IPS-18a (cell line): Measurements from ENCODE around the gene TIPRL.
"Not testable (repeated sequence)": the region's sequence is repeated elsewhere in the genome, so short reads cannot be mapped to it uniquely, and the experiment has no call there.

Source experiments
- H3K27ac ChIP-seq: one replicate; pipeline ENCODE4 v1.5.1; 2013; ENCODE audit warnings: low read length
- H3K27me3 ChIP-seq: one replicate; pipeline ENCODE4 v1.6.1; 2013; ENCODE audit warnings: mild to moderate bottlenecking, low read length; ENCODE audit not compliant: control insufficient read depth, insufficient read depth
- H3K36me3 ChIP-seq: one replicate; pipeline ENCODE4 v1.6.1; 2013; ENCODE audit warnings: low read depth, low read length; ENCODE audit not compliant: control insufficient read depth
- H3K4me1 ChIP-seq: one replicate; pipeline ENCODE4 v1.6.1; 2013; ENCODE audit warnings: low read depth, low read length; ENCODE audit not compliant: control insufficient read depth
- H3K4me3 ChIP-seq: one replicate; pipeline ENCODE4 v1.5.1; 2013; ENCODE audit warnings: low read length
- H3K9ac ChIP-seq: one replicate; pipeline ENCODE4 v1.6.1; 2013; ENCODE audit warnings: mild to moderate bottlenecking, low read length, moderate library complexity
- H3K9me3 ChIP-seq: one replicate; pipeline ENCODE4 v1.6.1; 2013; ENCODE audit warnings: low read depth, low read length; ENCODE audit not compliant: control insufficient read depth

TIPRL gene

GRCh38 chr1:168161459-168161858 is 17.3 kb upstream of the TIPRL start:
- Histone ChIP-seq H3K4me1 (no peaks in the 10 kb centered on the region), H3K27me3 (no peaks in the 10 kb centered on the region), H3K9ac (no peak overlapping the region), H3K36me3 (no peaks in the 10 kb centered on the region), H3K4me3 (no peak overlapping the region), H3K27ac (no peak overlapping the region), H3K9me3 (no peaks in the 10 kb centered on the region)

GRCh38 chr1:168163670-168164069 is 15.1 kb upstream of the TIPRL start:
- H3K27me3 ChIP-seq = no peaks in the 10 kb centered on the region
- H3K9ac ChIP-seq = no peak overlapping the region
- H3K4me1 ChIP-seq = no peaks in the 10 kb centered on the region
- H3K9me3 ChIP-seq = no peaks in the 10 kb centered on the region
- H3K4me3 ChIP-seq = no peak overlapping the region
- H3K36me3 ChIP-seq = no peaks in the 10 kb centered on the region
- H3K27ac ChIP-seq = no peak overlapping the region

- H3K9me3 ChIP-seq = no peaks in the 10 kb centered on the region
- H3K36me3 ChIP-seq = no peaks in the 10 kb centered on the region
- no peak overlapping the region for H3K27ac ChIP-seq
- H3K27me3 ChIP-seq = no peaks in the 10 kb centered on the region
- no peak overlapping the region for H3K4me3 ChIP-seq
- H3K4me1 ChIP-seq = no peaks in the 10 kb centered on the region
- H3K9ac ChIP-seq = no peak overlapping the region
These were observed 14.0 kb upstream of the TIPRL start for GRCh38 chr1:168164771-168165170.

GRCh38 chr1:168167806-168168205 is 11.0 kb upstream of the TIPRL start:
- Histone ChIP-seq H3K4me3 (no peak overlapping the region), H3K9ac (no peak overlapping the region), H3K27ac (no peak overlapping the region), H3K9me3 (no peaks in the 10 kb centered on the region), H3K4me1 (no peaks in the 10 kb centered on the region), H3K36me3 (no peaks in the 10 kb centered on the region), H3K27me3 (no peaks in the 10 kb centered on the region)

- no peak overlapping the region for H3K9ac ChIP-seq
- H3K4me1 ChIP-seq = no peaks in the 10 kb centered on the region
- no peak overlapping the region for H3K27ac ChIP-seq
- H3K27me3 ChIP-seq = no peaks in the 10 kb centered on the region
- H3K4me3 ChIP-seq = no peak overlapping the region
- H3K36me3 ChIP-seq = no peaks in the 10 kb centered on the region
- H3K9me3 ChIP-seq = no peaks in the 10 kb centered on the region
These were observed 7.9 kb upstream of the TIPRL start for GRCh38 chr1:168170564-168171508.

GRCh38 chr1:168172250-168172915 is 6.4 kb upstream of the TIPRL start:
- H3K4me3 ChIP-seq = no peak overlapping the region

GRCh38 chr1:168178227-168178637 is 530 bp upstream of the TIPRL start:
- peaks cover 14% of the 10 kb centered on the region for H3K4me1 ChIP-seq
- H3K36me3 ChIP-seq = no peaks in the 10 kb centered on the region
- peak overlapping the region; percentile 50 for H3K9ac ChIP-seq
- no peaks in the 10 kb centered on the region for H3K9me3 ChIP-seq
- no peaks in the 10 kb centered on the region for H3K27me3 ChIP-seq
- H3K27ac ChIP-seq = peak overlapping the region; percentile 66
- H3K4me3 ChIP-seq = peak overlapping the region; percentile 92

More at GRCh38 chr1:168172250-168172915, 6.4 kb upstream of the TIPRL start:
- no peaks in the 10 kb centered on the region for H3K4me1 ChIP-seq
- H3K27me3 ChIP-seq = no peaks in the 10 kb centered on the region
- H3K9me3 ChIP-seq = no peaks in the 10 kb centered on the region
- no peaks in the 10 kb centered on the region for H3K36me3 ChIP-seq
- H3K27ac ChIP-seq = no peak overlapping the region
- H3K9ac ChIP-seq = no peak overlapping the region

GRCh38 chr1:168179438-168180147 is 831 bp downstream of the TIPRL start:
- no peaks in the 10 kb centered on the region for H3K36me3 ChIP-seq
- H3K27me3 ChIP-seq = no peaks in the 10 kb centered on the region
- H3K9ac ChIP-seq = peak overlapping the region; percentile 70
- H3K27ac ChIP-seq = no peak overlapping the region
- no peaks in the 10 kb centered on the region for H3K9me3 ChIP-seq
- H3K4me3 ChIP-seq = peak overlapping the region; percentile 92
- peaks cover 14% of the 10 kb centered on the region for H3K4me1 ChIP-seq

- Histone ChIP-seq H3K27me3 (no peaks in the 10 kb centered on the region), H3K9me3 (no peaks in the 10 kb centered on the region), H3K27ac (no peak overlapping the region), H3K4me3 (peak overlapping the region; percentile 92), H3K36me3 (no peaks in the 10 kb centered on the region), H3K4me1 (peaks cover 14% of the 10 kb centered on the region), H3K9ac (peak overlapping the region; percentile 70)
These were observed 1.4 kb downstream of the TIPRL start for GRCh38 chr1:168180148-168180524.

- not testable (repeated sequence) for H3K36me3 ChIP-seq, H3K9ac ChIP-seq, H3K9me3 ChIP-seq, H3K27ac ChIP-seq, H3K27me3 ChIP-seq, H3K4me3 ChIP-seq
- peaks cover 14% of the 10 kb centered on the region for H3K4me1 ChIP-seq
These were observed 2.4 kb downstream of the TIPRL start for GRCh38 chr1:168181063-168181720.

- Histone ChIP-seq H3K36me3 (no peaks in the 10 kb centered on the region), H3K4me1 (no peaks in the 10 kb centered on the region), H3K9ac (no peak overlapping the region), H3K27me3 (no peaks in the 10 kb centered on the region), H3K4me3 (no peak overlapping the region), H3K27ac (no peak overlapping the region), H3K9me3 (no peaks in the 10 kb centered on the region)
These were observed 8.4 kb downstream of the TIPRL start for GRCh38 chr1:168187177-168187576.
